ENCODE data around the gene FSCN2. TPM values are rescaled to one million over a fixed set of nuclear protein-coding genes. Genes with fewer than 3 reads are reported as not detected.

Gene FSCN2
- total and polyA plus RNA-seq, 10 of the 15 experiments (the other 5 are each of a cell fraction or from before 2014, with no cell fraction given) = 0.12 to 2.1 (median 0.65) TPM; not detected in 3

GRCh38 chr17:81509207-81509971 lies 18.8 kb upstream of the FSCN2 start (continued):
- TF ChIP-seq KDM1A (IDR thresholded peaks at IDR 0.05; ENCODE audit: borderline replicate concordance) (no peak), POLR2AphosphoS2 (IDR thresholded peaks at IDR 0.05; ENCODE audit: low read depth, low read length) (peak; percentile 97), MYC (IDR thresholded peaks at IDR 0.05; ENCODE audit: insufficient read depth, insufficient read length, insufficient replicate concordance, low read length, severe bottlenecking) (peak; percentile 23), SMARCA5 (IDR thresholded peaks at IDR 0.05) (0 out of 2 replicates have a peak, but pooled peaks have one; percentile 28), PRDM15 (CRISPR knock-in tag; IDR thresholded peaks at IDR 0.05) (peak; percentile 39; the same call in 1 of the 2 replicates), TARDBP (IDR thresholded peaks at IDR 0.05; ENCODE audit: borderline replicate concordance) (peak; percentile 50; the same call in 1 of the 2 replicates), CEBPZ (IDR thresholded peaks at IDR 0.05; ENCODE audit: low read depth, low read length) (peak; percentile 36; the same call in 1 of the 2 replicates), POLR2A (IDR thresholded peaks at IDR 0.05; ENCODE audit: low read depth, low read length) (peak; percentile 76), BACH1 (IDR thresholded peaks at IDR 0.05; ENCODE audit: borderline replicate concordance) (peak; percentile 31), RAD21 (IDR thresholded peaks at IDR 0.05; ENCODE audit: insufficient read depth, low read depth, low read length) (no peak), BHLHE40 (IDR thresholded peaks at IDR 0.05; ENCODE audit: borderline replicate concordance in 1 of 2, low read depth in 2 of 2, low read length in 1 of 2) (0 out of 4 replicates have a peak, but pooled peaks of 1 of the 2 experiments have one; percentile 4), TBL1XR1 (IDR thresholded peaks at IDR 0.05; ENCODE audit: low read depth, low read length) (0 out of 2 replicates have a peak, but pooled peaks have one; percentile 14)
- TF ChIP-seq, protein P1, sequence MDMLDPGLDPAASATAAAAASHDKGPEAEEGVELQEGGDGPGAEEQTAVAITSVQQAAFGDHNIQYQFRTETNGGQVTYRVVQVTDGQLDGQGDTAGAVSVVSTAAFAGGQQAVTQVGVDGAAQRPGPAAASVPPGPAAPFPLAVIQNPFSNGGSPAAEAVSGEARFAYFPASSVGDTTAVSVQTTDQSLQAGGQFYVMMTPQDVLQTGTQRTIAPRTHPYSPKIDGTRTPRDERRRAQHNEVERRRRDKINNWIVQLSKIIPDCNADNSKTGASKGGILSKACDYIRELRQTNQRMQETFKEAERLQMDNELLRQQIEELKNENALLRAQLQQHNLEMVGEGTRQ (IDR thresholded peaks at IDR 0.05; ENCODE audit: borderline replicate concordance, low read depth, low read length) = no peak

All from GM12878 (cell line).